Measurements from ENCODE around the gene NHS.

DNA sequence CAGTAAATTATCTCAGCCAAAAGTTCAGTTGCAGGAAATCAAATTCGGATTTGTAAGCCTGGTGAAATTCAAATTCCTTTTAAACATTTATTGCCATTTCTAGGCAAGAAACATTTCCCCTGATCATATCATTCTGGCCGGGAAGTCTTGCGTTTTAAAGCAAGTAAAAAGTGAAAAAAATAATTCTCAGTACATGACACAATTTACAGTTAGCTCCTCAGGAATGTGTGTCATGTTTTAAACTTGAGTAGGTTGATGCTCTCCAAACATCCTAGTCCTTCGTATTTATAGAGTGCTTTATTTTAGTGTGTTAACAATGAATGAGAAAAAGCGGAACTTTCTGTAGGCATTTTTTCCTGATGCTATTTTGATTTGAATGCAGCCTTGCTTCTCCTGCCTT lies 204.0 kb downstream of the NHS start:
- no peak for TF ChIP-seq POLR2AphosphoS5 (IDR thresholded peaks at IDR 0.05; ENCODE audit: low read depth, low read length)
- TF ChIP-seq, protein P1, sequence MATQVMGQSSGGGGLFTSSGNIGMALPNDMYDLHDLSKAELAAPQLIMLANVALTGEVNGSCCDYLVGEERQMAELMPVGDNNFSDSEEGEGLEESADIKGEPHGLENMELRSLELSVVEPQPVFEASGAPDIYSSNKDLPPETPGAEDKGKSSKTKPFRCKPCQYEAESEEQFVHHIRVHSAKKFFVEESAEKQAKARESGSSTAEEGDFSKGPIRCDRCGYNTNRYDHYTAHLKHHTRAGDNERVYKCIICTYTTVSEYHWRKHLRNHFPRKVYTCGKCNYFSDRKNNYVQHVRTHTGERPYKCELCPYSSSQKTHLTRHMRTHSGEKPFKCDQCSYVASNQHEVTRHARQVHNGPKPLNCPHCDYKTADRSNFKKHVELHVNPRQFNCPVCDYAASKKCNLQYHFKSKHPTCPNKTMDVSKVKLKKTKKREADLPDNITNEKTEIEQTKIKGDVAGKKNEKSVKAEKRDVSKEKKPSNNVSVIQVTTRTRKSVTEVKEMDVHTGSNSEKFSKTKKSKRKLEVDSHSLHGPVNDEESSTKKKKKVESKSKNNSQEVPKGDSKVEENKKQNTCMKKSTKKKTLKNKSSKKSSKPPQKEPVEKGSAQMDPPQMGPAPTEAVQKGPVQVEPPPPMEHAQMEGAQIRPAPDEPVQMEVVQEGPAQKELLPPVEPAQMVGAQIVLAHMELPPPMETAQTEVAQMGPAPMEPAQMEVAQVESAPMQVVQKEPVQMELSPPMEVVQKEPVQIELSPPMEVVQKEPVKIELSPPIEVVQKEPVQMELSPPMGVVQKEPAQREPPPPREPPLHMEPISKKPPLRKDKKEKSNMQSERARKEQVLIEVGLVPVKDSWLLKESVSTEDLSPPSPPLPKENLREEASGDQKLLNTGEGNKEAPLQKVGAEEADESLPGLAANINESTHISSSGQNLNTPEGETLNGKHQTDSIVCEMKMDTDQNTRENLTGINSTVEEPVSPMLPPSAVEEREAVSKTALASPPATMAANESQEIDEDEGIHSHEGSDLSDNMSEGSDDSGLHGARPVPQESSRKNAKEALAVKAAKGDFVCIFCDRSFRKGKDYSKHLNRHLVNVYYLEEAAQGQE (IDR thresholded peaks at IDR 0.05; ENCODE audit: insufficient read depth in 1 of 2, low read depth in 2 of 2, low read length in 2 of 2) = no peak

All from PFSK-1 (cell line).